ENCODE measurements around the gene DVL1.

Gene DVL1

GRCh38 chr1:1340185-1340584 is 9.0 kb downstream of the DVL1 start:
- DNase-seq = no peak

- DNase-seq = no peak
Observed at GRCh38 chr1:1338278-1338677, 10.9 kb downstream of the DVL1 start.

- no peak for DNase-seq
Observed at GRCh38 chr1:1337793-1338147, 11.4 kb downstream of the DVL1 start.

GRCh38 chr1:1336931-1337792 is 12.1 kb downstream of the DVL1 start:
- no peak for DNase-seq

- DNase-seq = no peak
Observed at GRCh38 chr1:1336446-1336845, 12.8 kb downstream of the DVL1 start.

- no peak for DNase-seq
Observed at GRCh38 chr1:1335792-1336248, 13.4 kb downstream of the DVL1 start.

- DNase-seq = no peak
Observed at GRCh38 chr1:1335283-1335682, 13.9 kb downstream of the DVL1 start.

- DNase-seq = no peak
Observed at GRCh38 chr1:1334835-1335234, 14.4 kb downstream of the DVL1 start.

GRCh38 chr1:1333551-1334241 is 15.5 kb downstream of the DVL1 start:
- DNase-seq = no peak

GRCh38 chr1:1332774-1333480 is 16.3 kb downstream of the DVL1 start:
- DNase-seq = no peak

- no peak for DNase-seq
Observed at GRCh38 chr1:1332031-1332755, 17.0 kb downstream of the DVL1 start.

GRCh38 chr1:1331068-1331965 is 17.9 kb downstream of the DVL1 start, which contains the start of gene TAS1R3:
Gene TAS1R3, plus strand, starts transcription at chr1:1331280. Its CDS starts 66 bp downstream, at chr1:1331346.
- DNase-seq = no peak

- no peak for DNase-seq
Observed at GRCh38 chr1:1330366-1331067, 18.7 kb downstream of the DVL1 start.

GRCh38 chr1:1329304-1330210 is 19.7 kb downstream of the DVL1 start:
- DNase-seq = no peak

- DNase-seq = no peak
Observed at GRCh38 chr1:1328254-1328653, 21.0 kb downstream of the DVL1 start.

- DNase-seq = no peak
Observed at GRCh38 chr1:1327291-1327690, 21.9 kb downstream of the DVL1 start.

- DNase-seq = no peak
Observed at GRCh38 chr1:1326075-1326605, 23.1 kb downstream of the DVL1 start.

- no peak for DNase-seq
Observed at GRCh38 chr1:1325288-1326074, 23.7 kb downstream of the DVL1 start.

All from fibroblast of skin of abdomen (primary cell).